GM19324 (cell line): ENCODE results near the gene SLC6A8.
"Not testable (repeated sequence)": the region's sequence is repeated elsewhere in the genome, so short reads cannot be mapped to it uniquely, and the experiment has no call there.

ENCODE experiments used
- ATAC-seq: cut with Tn5 transposase; IDR thresholded peaks from one replicate; pipeline ENCODE4 v1.9.1; 2021; ENCODE audit warnings: mild to moderate bottlenecking, moderate library complexity; ENCODE audit not compliant: unreplicated experiment, low FRiP score

The SLC6A8 gene

GRCh38 chrX:153670748-153671588, 16.8 kb upstream of the SLC6A8 start:
- no peak for ATAC-seq

GRCh38 chrX:153671589-153672530, 15.9 kb upstream of the SLC6A8 start:
- ATAC-seq = no peak

- no peak for ATAC-seq
These were observed 14.9 kb upstream of the SLC6A8 start for GRCh38 chrX:153672531-153673427.

- no peak for ATAC-seq
These were observed 14.1 kb upstream of the SLC6A8 start, which contains the start of gene PNCK for GRCh38 chrX:153673428-153674218. Gene PNCK, minus strand, starts transcription at chrX:153673813. Its CDS starts 737 bp downstream, at chrX:153673076.

DNA sequence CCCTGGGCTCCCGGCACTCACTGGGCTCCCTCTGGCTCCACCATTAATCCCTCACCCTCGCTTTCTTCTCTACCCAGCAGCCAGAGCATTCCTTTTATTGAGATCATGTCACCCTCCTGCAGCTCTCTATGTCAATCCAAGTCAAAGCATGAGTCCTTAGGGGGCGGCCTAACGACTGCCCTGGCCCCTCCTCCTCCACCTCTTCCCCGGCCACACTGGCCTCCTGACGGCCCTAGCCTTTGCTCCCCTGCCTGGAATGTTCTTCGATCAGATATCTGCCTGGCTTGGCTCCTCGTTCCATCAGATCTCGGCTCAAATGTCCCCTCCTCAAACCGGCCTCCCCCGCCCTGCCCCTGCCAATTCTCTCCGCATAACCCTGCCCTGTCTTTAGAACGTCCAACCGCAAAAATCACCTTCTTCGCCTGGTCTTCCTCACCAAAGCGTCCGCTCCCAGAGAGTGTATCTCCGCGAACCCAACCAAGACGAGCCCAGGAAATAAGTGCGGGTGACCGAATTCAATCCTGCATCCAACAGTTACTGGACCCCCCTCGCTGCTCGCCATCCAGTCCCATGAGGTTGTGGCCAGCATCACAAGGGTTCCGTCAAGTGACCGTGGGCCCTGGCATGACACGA, 13.4 kb upstream of the SLC6A8 start:
- no peak for ATAC-seq

- no peak for ATAC-seq
These were observed 6.6 kb upstream of the SLC6A8 start for GRCh38 chrX:153681175-153681574.

- ATAC-seq = not testable (repeated sequence)
These were observed 4.2 kb upstream of the SLC6A8 start for GRCh38 chrX:153683486-153683885.

DNA sequence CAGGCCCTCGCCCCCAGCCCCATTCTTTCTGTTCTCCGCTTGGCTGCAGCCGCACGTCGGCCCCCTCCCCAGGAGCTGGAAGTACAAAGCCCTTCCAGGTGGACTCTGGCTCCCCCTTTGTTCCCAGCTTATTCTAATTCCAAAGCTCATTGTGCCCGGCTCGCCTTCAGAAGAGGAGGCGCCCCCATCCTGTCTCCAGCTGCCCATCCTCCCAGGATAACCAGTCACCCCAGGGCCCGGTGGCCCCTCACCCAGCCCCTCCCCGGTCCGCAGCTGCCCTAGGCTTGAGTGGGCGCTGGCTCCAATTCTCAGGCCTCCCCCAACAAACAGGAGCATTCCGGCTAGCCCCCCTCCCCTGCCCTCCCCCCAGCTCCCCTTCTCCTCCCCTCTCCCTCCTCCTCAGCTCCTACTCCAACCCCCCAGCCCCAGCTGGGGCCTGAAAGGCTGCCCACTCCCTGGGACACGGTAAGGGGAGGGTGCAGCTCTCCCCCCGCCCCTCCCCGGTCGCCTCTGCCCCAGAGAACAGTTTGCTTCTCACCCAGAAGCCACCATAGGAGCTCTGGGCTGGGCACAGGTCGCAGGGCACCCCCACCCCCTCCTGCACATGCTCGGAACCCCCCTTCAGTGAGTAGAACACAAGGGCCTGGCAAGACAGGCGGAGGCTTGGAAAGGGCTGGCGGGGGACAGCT, 3.1 kb upstream of the SLC6A8 start:
- no peak for ATAC-seq

- ATAC-seq = no peak
These were observed 2.6 kb upstream of the SLC6A8 start for GRCh38 chrX:153685156-153685536.

DNA sequence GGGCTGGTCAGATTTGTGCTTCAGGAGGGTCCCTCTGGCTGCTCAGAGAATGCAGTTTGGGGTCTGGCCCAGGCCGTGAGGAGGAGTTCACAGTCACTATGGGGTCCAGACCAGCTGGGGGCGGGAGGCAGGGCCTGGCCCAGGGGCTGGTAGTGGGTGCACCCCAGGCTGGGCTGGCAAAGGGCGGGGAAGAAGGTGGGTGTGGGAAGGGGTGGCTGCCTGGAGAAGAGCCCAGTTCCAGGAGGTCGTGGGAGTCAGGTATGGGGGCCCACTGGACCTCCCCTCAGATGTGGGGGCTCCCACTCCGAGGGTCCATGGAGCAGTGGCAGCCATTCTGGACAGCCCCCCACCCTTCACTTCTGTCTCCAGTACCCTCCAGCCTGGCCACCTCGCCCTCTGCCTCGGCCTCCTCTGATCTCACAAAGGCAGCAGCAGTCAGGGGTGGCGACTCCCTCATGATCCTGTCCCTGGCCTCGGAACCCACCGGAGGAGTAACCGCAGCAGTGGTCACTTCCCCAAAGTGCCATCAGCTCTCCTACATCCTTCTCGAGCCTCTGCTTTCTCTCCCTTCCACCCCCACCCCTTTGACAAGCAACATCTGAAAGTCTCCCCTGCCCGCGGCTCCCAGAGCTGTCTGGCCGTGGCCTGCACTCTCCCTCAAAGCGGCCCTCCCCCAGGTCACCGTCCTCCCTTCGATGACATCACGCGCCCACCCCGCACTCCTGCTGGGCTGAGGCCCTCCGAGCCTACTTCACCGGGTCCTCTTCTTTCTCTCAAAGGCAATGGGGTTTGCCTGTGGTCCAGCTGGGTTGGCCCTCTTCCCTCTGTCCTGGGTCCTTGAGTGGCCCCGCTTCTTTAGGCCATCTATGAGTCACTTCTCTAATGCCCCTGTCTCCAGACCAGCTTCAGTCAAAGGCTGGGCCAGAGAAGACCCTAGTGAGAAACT, 1.7 kb upstream of the SLC6A8 start:
- ATAC-seq = no peak

- no peak for ATAC-seq
These were observed 1.0 kb upstream of the SLC6A8 start for GRCh38 chrX:153686711-153687110.

GRCh38 chrX:153688071-153688470, 345 bp downstream of the SLC6A8 start:
- no peak for ATAC-seq

- ATAC-seq = no peak
These were observed 780 bp downstream of the SLC6A8 start for GRCh38 chrX:153688506-153688905.

- no peak for ATAC-seq
These were observed 1.3 kb downstream of the SLC6A8 start for GRCh38 chrX:153688911-153689590.

DNA sequence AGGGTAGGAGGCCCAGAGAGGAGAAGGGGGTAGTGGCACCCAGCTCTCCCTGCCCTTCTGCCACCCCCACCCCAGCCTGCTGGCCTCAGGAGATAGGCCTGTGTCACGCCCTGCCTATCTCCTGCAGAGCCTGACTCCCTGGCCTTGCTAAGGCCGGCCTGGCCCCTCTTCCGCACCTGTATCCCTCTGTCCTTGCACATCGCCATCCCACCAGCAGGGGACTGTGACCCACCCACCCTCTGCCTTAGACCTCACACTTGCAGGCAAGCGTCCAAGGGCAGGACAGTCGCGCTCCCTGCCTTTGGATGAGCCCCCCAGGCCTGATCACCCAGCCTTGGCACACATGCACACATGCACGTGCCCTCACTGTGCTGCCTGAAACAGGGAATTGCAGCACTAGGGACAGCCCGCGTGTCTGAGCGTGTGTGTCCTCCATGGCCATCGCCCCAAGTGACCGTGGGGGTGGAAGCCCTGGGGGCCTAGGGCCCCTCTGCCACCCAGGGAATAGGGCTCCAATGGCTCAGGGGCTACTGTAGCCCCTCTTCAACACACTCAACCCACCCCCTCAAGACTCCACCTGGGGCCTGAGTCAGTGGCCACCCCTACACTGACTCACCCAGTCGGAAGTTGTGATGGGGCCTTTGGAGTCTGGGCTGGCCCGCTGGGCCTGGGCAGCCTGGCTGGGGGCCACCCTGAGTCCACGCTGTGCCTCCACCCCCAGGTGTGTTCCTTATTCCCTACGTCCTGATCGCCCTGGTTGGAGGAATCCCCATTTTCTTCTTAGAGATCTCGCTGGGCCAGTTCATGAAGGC, 2.1 kb downstream of the SLC6A8 start:
- ATAC-seq = no peak

- ATAC-seq = no peak
These were observed 2.7 kb downstream of the SLC6A8 start for GRCh38 chrX:153690466-153690865.
